Parathyroid adenoma (tissue), 2 donors: ENCODE results near the gene MBTD1.

Source experiments
- H2AFZ ChIP-seq: fragments of 300-600 bp; sonication (generic); one replicate; pipeline ENCODE4 v1.7.0; 2017; ENCODE audit warnings: antibody characterized with exemption, mild to moderate bottlenecking
- H3K27ac ChIP-seq: fragments of 300-600 bp; sonication (generic); one replicate; pipeline ENCODE4 v1.7.0; 2017
- H3K27me3 ChIP-seq: fragments of 300-600 bp; sonication (generic); one replicate; pipeline ENCODE4 v1.7.0; 2017; ENCODE audit warnings: low read length; ENCODE audit not compliant: control insufficient read depth, insufficient read depth
- H3K36me3 ChIP-seq: fragments of 300-600 bp; sonication (generic); one replicate; pipeline ENCODE4 v1.7.0; 2017; ENCODE audit warnings: low read length; ENCODE audit not compliant: control insufficient read depth, insufficient read depth
- H3K4me1 ChIP-seq: fragments of 300-600 bp; sonication (generic); one replicate; pipeline ENCODE4 v1.7.0; 2017; ENCODE audit warnings: control low read depth
- H3K4me2 ChIP-seq: fragments of 300-600 bp; sonication (generic); one replicate; pipeline ENCODE4 v1.7.0; 2017; ENCODE audit warnings: low read length
- H3K4me3 ChIP-seq: fragments of 300-600 bp; sonication (generic); one replicate; pipeline ENCODE4 v1.7.0; 2017; ENCODE audit warnings: low read depth, low read length
- H3K79me2 ChIP-seq: fragments of 300-600 bp; sonication (generic); one replicate; pipeline ENCODE4 v1.7.0; 2017; ENCODE audit warnings: control low read depth
- H3K9ac ChIP-seq: fragments of 300-600 bp; sonication (generic); one replicate; pipeline ENCODE4 v1.7.0; 2017; ENCODE audit warnings: mild to moderate bottlenecking
- H3K9me3 ChIP-seq: fragments of 300-600 bp; sonication (generic); one replicate; pipeline ENCODE4 v1.7.0; 2017; ENCODE audit warnings: low read length; ENCODE audit not compliant: control insufficient read depth
- TF ChIP-seq, protein P1 (sequence below): fragments of 300-600 bp; sonication (generic); IDR thresholded peaks from one replicate; pipeline ENCODE4 v1.7.0; 2017; ENCODE audit warnings: antibody characterized with exemption, mild to moderate bottlenecking
- donor health status: primary hyperparathyroidism.

MBTD1 gene

DNA sequence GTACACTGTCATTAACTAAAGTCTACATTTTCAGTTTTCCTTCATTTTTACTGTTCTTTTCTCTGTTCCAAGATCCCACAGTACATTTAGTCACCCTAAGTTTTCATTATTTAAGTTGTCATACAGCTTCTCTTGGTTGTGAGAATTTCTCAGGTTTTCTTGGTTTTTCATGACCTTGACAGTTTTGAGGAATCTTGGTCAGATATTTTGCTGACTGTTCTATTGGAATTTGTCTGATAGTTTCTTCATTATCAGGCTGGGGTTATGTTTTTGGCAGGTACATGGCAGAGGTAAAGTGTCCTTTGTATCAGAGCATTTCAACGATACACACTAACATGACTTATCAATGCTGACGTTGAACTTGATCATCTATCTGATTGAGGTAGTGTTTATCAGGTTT, 19.6 kb downstream of the MBTD1 start:
- H3K9ac ChIP-seq = no peak overlapping the region
- no peak overlapping the region for H3K27ac ChIP-seq
- no peaks in the 10 kb centered on the region for H3K36me3 ChIP-seq
- H2AFZ ChIP-seq = no peak overlapping the region
- TF ChIP-seq, protein P1, sequence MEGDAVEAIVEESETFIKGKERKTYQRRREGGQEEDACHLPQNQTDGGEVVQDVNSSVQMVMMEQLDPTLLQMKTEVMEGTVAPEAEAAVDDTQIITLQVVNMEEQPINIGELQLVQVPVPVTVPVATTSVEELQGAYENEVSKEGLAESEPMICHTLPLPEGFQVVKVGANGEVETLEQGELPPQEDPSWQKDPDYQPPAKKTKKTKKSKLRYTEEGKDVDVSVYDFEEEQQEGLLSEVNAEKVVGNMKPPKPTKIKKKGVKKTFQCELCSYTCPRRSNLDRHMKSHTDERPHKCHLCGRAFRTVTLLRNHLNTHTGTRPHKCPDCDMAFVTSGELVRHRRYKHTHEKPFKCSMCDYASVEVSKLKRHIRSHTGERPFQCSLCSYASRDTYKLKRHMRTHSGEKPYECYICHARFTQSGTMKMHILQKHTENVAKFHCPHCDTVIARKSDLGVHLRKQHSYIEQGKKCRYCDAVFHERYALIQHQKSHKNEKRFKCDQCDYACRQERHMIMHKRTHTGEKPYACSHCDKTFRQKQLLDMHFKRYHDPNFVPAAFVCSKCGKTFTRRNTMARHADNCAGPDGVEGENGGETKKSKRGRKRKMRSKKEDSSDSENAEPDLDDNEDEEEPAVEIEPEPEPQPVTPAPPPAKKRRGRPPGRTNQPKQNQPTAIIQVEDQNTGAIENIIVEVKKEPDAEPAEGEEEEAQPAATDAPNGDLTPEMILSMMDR = no peak
- H3K27me3 ChIP-seq = no peaks in the 10 kb centered on the region
- H3K79me2 ChIP-seq = peaks cover 13% of the 10 kb centered on the region
- no peak overlapping the region for H3K4me2 ChIP-seq
- no peak overlapping the region for H3K4me3 ChIP-seq
- H3K9me3 ChIP-seq = no peaks in the 10 kb centered on the region
- no peaks in the 10 kb centered on the region for H3K4me1 ChIP-seq

DNA sequence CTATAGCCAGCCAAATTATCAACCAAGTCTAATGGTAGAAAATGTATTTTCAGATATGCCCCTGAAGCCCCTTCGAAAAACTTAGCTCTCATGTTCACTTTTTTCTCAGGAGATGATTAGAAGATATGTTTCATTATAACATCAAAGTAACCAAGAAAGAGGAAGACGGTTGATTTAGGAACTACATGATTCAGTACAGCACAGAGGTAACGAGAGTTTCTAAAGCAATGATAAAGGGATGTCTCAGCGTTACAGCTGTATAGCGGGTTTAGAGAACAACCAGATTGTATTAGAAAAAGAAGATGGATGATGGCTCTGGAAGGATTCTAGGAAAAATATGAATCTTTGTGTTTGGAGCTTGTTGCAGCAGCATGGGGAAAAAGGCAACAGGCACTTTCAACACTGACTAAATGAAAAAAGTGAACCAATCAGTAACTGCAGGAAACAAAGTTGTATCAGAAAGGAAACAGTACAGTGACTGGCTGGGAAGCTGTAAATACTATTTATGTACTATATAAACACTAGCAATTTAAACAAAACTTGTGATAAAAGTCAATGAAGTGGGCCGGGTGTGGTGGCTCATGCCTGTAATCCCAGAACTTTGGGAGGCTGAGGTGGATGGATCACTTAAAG, 21.5 kb downstream of the MBTD1 start:
- Histone ChIP-seq H3K4me2 (no peak overlapping the region), H3K9ac (no peak overlapping the region), H2AFZ (no peak overlapping the region), H3K4me3 (no peak overlapping the region), H3K79me2 (peaks cover 11% of the 10 kb centered on the region), H3K4me1 (no peaks in the 10 kb centered on the region), H3K27ac (no peak overlapping the region), H3K27me3 (no peaks in the 10 kb centered on the region), H3K9me3 (no peaks in the 10 kb centered on the region), H3K36me3 (no peaks in the 10 kb centered on the region)
- TF ChIP-seq, protein P1 = no peak

DNA sequence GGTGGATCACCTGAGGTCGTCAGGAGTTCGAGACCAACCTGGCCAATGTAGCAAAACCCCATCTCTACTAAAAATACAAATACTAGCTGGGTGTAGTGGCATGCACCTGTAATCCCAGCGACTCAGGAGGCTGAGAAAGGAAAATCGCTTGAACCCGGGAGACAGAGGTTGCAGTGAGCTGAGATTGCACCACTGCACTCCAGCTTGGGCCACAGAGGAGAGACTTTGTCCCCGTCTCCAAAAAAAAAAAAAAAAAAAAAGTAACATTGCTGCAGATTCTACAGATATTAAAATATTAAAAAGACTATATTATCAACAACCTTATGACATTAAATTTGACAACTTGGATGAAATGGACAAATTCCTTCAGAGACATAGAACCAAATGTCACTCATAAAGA, 25.7 kb downstream of the MBTD1 start:
- Histone ChIP-seq H3K27ac (no peak overlapping the region), H3K9me3 (no peaks in the 10 kb centered on the region), H3K4me3 (no peak overlapping the region), H3K9ac (no peak overlapping the region), H3K4me2 (no peak overlapping the region), H3K36me3 (no peaks in the 10 kb centered on the region), H2AFZ (no peak overlapping the region), H3K79me2 (peaks cover 15% of the 10 kb centered on the region), H3K27me3 (no peaks in the 10 kb centered on the region), H3K4me1 (no peaks in the 10 kb centered on the region)
- TF ChIP-seq, protein P1 = no peak

DNA sequence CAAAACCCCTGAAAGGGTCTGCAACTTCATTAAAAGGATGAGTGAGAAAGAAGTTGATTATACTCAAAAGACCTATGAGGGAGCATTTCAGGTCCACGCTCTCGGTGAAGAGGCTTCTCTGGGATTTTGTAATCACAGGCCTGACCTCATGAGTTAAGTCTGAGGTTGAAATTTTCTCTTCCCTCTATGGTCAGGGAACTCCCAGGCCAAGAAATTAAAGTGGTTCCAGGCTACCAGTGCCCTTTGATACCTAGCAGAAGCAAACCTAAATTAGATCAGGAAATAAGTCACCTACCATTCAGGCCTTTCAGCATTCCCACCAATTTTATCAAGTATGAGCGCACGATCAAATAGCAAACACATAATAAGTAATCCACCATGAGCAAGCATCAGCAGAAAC, 27.9 kb downstream of the MBTD1 start:
- no peak overlapping the region for H3K4me3 ChIP-seq
- no peak overlapping the region for H3K4me2 ChIP-seq
- H3K9ac ChIP-seq = no peak overlapping the region
- no peak overlapping the region for H3K27ac ChIP-seq
- H3K27me3 ChIP-seq = no peaks in the 10 kb centered on the region
- no peak overlapping the region for H2AFZ ChIP-seq
- peaks cover 12% of the 10 kb centered on the region for H3K79me2 ChIP-seq
- no peaks in the 10 kb centered on the region for H3K4me1 ChIP-seq
- no peaks in the 10 kb centered on the region for H3K9me3 ChIP-seq
- no peaks in the 10 kb centered on the region for H3K36me3 ChIP-seq
- TF ChIP-seq, protein P1 = no peak

DNA sequence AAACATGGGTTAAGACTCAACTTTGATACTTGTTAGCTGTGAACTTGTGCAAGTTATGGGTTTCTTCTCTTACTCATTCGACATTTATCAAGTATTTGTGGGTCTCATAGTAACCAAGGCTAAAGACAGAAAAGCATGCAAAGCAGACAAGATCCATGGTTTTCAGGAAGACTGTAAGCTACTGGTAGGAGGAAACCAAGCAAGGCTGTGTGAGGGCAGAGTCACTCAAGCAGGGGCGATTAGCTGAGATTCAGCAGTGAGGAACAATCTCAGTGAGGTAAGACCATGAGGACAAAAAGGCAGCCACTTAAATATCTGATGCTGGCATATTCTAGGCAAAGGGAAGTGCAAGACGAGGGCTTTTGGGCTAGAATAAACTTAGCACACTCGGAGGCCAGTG, 29.5 kb downstream of the MBTD1 start:
- TF ChIP-seq, protein P1 = no peak
- Histone ChIP-seq H3K9me3 (no peaks in the 10 kb centered on the region), H3K4me2 (no peak overlapping the region), H3K27me3 (no peaks in the 10 kb centered on the region), H3K4me1 (no peaks in the 10 kb centered on the region), H3K9ac (no peak overlapping the region), H3K4me3 (no peak overlapping the region), H2AFZ (no peak overlapping the region), H3K79me2 (peaks cover 8% of the 10 kb centered on the region), H3K36me3 (no peaks in the 10 kb centered on the region), H3K27ac (no peak overlapping the region)
